Measurements from ENCODE around the gene MARCKSL1.

The MARCKSL1 gene

DNA sequence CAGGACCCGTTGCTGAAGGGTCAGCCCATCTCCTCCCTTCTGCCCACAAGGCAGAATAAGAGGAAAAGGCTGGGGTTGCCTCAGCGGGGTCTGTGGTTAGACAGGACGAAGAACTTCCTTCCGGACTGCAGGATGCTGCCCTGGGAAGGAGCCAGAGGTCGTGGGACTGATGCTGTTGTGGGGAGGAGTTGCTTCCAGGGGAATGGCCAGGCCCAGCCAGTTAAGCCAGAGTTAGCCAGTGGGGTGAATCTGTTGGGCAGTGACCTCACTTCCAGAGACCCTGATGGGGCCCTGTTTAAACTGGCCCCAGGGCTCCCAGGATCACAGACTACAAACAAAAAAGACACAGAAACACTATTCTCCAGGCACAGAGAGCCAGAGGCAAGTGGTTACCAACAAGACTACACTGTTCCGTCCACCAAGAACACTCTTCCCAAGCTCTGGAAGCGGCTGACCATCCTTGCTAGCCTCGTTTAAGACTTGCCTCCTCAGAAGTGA is 13.2 kb upstream of the MARCKSL1 start:
- Histone ChIP-seq H3K27ac (no peak overlapping the region), H3K36me3 (ENCODE audit: insufficient read depth, low read length) (no peaks in the 10 kb centered on the region), H3K4me3 (no peak overlapping the region), H3K9me3 (ENCODE audit: low read depth, low read length) (peaks cover 3% of the 10 kb centered on the region; the same call in 1 of the 2 replicates), H3K9ac (ENCODE audit: insufficient read length) (no peak overlapping the region)
- no peak for DNase-seq (ENCODE audit: low read depth, low spot score)
- no peak for TF ChIP-seq POLR2AphosphoS5 (IDR thresholded peaks at IDR 0.05; ENCODE audit: borderline replicate concordance, low read depth, low read length)
- no peak for TF ChIP-seq FOXP2 (optimal IDR thresholded peaks at IDR 0.05; ENCODE audit: control extremely low read depth, extremely low read length, insufficient read depth)
- TF ChIP-seq EZH2 (IDR thresholded peaks at IDR 0.05), result no peak

DNA sequence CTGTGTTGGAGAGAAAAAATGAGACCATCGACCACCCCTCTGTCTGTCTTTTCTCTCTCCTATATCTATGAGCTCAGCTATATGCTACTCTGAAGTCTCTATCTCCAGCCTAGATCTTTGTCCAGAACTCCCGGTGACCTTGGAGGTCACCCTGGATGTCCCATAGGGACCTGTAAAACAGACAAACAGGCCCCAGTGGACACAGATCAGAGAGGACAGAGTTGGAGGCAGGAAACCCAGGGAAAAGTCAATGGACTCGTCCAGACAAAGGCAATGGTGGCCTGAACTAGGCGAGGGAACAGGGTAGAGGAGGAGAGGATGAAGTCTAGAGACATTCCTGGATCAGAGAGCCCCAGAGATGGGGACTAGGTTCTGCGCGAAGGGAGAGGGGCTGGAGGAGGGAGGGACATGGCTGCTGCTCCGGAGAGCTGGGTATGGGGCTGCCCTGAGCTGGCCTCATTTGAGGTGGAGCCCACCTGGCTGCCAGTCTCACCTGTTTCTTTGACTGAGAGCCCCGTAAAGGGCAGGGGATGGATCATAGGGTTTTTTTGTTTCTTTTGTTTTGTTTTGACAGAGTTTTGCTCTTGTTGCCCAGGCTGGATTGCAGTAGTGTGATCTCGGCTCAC is 10.6 kb upstream of the MARCKSL1 start:
- Histone ChIP-seq H3K27ac (no peak overlapping the region), H3K9me3 (ENCODE audit: low read depth, low read length) (peaks cover 3% of the 10 kb centered on the region; the same call in 1 of the 2 replicates), H3K9ac (ENCODE audit: insufficient read length) (no peak overlapping the region), H3K4me3 (no peak overlapping the region), H3K36me3 (ENCODE audit: insufficient read depth, low read length) (no peaks in the 10 kb centered on the region)
- no peak for DNase-seq (ENCODE audit: low read depth, low spot score)
- no peak for TF ChIP-seq FOXP2 (optimal IDR thresholded peaks at IDR 0.05; ENCODE audit: control extremely low read depth, extremely low read length, insufficient read depth)
- no peak for TF ChIP-seq EZH2 (IDR thresholded peaks at IDR 0.05)
- no peak for TF ChIP-seq POLR2AphosphoS5 (IDR thresholded peaks at IDR 0.05; ENCODE audit: borderline replicate concordance, low read depth, low read length)

DNA sequence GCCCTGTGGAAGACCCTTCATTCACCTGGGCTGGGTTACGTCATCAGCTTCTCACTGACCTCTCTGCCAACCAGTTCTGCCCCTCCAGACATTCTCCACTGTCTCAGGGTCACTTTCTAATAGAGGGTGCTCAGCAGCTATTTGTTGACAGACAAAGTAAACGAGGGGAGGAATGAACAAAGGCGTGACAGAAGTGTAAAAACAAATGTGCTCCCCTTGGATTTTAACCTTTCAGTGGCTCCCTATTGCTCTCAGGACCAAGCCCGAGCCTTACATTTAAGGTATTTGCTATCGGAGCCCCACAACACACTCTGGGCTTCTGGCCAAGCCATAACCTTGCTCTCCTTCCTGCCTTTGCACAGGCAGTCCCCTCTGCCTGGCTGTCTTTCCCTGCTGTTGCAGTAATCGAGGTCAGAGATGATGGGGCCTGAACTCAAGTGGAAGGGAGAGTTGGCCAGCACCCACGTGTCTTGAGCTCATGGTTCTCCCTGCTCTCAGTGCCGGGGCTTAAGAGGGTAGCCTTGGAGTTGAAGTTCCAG is 9.3 kb upstream of the MARCKSL1 start:
- H3K27ac ChIP-seq, result no peak overlapping the region
- no peak overlapping the region for H3K4me3 ChIP-seq
- no peaks in the 10 kb centered on the region for H3K9me3 ChIP-seq (ENCODE audit: low read depth, low read length)
- no peak overlapping the region for H3K9ac ChIP-seq (ENCODE audit: insufficient read length)
- DNase-seq (ENCODE audit: low read depth, low spot score), result no peak
- H3K36me3 ChIP-seq (ENCODE audit: insufficient read depth, low read length), result no peaks in the 10 kb centered on the region
- no peak for TF ChIP-seq EZH2 (IDR thresholded peaks at IDR 0.05)
- TF ChIP-seq POLR2AphosphoS5 (IDR thresholded peaks at IDR 0.05; ENCODE audit: borderline replicate concordance, low read depth, low read length), result no peak
- no peak for TF ChIP-seq FOXP2 (optimal IDR thresholded peaks at IDR 0.05; ENCODE audit: control extremely low read depth, extremely low read length, insufficient read depth)

DNA sequence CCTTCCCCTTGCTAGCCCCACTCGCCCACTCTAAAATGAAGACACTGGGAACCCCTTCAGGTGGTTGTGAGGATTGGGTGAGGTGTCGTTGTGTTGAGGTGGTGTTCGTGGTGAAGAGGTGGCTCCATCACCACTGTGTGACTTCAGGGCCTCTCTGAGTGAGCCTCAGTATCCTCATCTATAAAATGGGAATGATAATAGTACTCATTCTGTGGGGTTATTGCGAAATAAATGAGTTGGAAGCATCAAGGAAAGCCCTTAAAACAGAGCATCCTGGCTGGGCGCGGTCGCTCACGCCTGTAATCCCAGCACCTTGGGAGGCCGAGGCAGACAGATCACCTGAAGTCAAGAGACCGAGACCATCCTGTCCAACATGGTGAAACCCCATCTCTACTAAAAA is 6.7 kb upstream of the MARCKSL1 start:
- Histone ChIP-seq H3K27ac (no peak overlapping the region), H3K36me3 (ENCODE audit: insufficient read depth, low read length) (no peaks in the 10 kb centered on the region), H3K9me3 (ENCODE audit: low read depth, low read length) (no peaks in the 10 kb centered on the region), H3K4me3 (no peak overlapping the region), H3K9ac (ENCODE audit: insufficient read length) (no peak overlapping the region)
- TF ChIP-seq POLR2AphosphoS5 (IDR thresholded peaks at IDR 0.05; ENCODE audit: borderline replicate concordance, low read depth, low read length), result no peak
- DNase-seq (ENCODE audit: low read depth, low spot score), result no peak

DNA sequence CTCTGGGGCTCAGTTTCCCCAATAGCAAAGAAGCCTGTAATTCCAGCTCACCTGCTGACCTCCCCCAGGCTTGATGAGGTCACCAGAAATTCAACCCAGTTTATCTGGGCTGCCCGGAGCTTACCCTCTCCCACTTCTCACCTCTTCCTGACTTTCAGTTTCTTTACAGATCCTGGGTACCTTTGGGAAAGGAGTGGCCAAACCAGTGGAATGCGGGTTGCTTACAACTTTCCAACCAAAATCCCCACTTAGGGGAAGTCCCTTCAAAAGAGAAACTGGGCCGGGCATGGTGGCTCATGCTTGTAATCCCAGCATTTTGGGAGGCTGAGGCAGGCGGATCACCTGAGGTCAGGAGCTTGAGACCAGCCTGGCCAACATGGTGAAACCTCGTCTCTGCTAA is 5.9 kb upstream of the MARCKSL1 start:
- H3K36me3 ChIP-seq (ENCODE audit: insufficient read depth, low read length), result no peaks in the 10 kb centered on the region
- H3K4me3 ChIP-seq, result no peak overlapping the region
- no peaks in the 10 kb centered on the region for H3K9me3 ChIP-seq (ENCODE audit: low read depth, low read length)
- no peak overlapping the region for H3K9ac ChIP-seq (ENCODE audit: insufficient read length)
- TF ChIP-seq FOXP2 (optimal IDR thresholded peaks at IDR 0.05; ENCODE audit: control extremely low read depth, extremely low read length, insufficient read depth), result no peak
- no peak for TF ChIP-seq EZH2 (IDR thresholded peaks at IDR 0.05)
- TF ChIP-seq POLR2AphosphoS5 (IDR thresholded peaks at IDR 0.05; ENCODE audit: borderline replicate concordance, low read depth, low read length), result no peak
- DNase-seq (ENCODE audit: low read depth, low spot score), result no peak
- H3K27ac ChIP-seq, result no peak overlapping the region

DNA sequence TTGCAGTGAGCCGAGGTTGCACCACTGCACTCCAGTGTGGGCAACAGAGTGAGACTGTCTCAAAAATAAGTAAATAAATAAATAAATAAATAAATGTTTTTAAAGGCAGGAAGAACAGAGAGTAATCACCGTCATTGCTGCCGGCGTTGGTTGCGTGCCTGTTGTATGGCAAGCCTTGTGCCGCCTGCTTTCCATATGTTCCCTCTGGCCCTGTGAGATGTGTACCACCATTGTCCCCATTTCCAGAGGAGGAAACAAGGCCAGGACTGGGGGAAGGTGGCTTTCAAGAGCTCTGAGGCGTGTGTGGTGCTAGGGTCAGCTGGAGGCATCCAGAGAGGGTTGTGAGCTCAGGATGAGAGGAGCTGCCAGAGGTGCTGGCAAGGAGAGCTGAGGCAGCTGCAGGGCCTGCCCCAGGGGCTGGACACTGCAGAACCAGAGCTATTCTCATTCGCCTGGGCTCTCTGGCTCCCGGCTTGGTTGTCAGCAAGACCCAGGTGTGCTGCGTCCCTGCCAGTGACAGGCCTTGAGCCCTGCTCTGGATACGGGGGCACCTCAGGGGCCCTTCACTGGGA is 5.2 kb upstream of the MARCKSL1 start:
- no peaks in the 10 kb centered on the region for H3K9me3 ChIP-seq (ENCODE audit: low read depth, low read length)
- no peak for DNase-seq (ENCODE audit: low read depth, low spot score)
- H3K4me3 ChIP-seq, result no peak overlapping the region
- H3K36me3 ChIP-seq (ENCODE audit: insufficient read depth, low read length), result no peaks in the 10 kb centered on the region
- H3K9ac ChIP-seq (ENCODE audit: insufficient read length), result no peak overlapping the region
- H3K27ac ChIP-seq, result no peak overlapping the region
- no peak for TF ChIP-seq FOXP2 (optimal IDR thresholded peaks at IDR 0.05; ENCODE audit: control extremely low read depth, extremely low read length, insufficient read depth)

DNA sequence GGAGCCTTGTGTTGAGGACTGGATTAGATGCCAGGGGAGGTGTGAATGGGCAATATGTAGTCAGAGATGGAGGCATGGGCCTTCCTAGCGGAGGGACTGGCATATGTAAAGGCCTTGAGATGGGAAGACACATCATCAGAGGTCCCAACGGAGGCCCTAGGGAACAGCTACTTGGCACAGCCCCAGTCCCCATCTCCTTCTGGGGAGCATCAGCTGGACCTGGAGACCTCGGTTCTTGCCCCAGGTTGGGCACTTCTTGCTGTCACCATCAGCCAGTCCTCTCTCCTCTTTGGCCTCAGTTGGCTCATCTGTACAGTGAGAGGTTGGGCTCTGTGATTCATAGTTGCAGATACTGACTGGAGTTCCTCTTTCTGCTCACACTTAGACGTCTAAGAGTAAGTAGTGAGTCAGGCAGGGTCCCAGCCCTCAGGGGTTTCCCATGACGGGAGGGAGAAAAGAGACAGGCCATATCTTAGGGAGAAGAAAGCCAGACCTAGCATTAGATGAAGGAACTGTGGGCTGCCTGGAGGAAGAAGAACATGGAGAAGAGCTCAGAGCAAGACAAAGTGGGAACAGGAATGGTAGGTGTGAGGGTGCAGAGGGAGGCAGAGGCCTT is 3.4 kb upstream of the MARCKSL1 start:
- peaks cover 6% of the 10 kb centered on the region for H3K36me3 ChIP-seq (ENCODE audit: insufficient read depth, low read length)
- DNase-seq (ENCODE audit: low read depth, low spot score), result no peak
- H3K9me3 ChIP-seq (ENCODE audit: low read depth, low read length), result no peaks in the 10 kb centered on the region
- no peak overlapping the region for H3K9ac ChIP-seq (ENCODE audit: insufficient read length)
- H3K27ac ChIP-seq, result no peak overlapping the region
- TF ChIP-seq FOXP2 (optimal IDR thresholded peaks at IDR 0.05; ENCODE audit: control extremely low read depth, extremely low read length, insufficient read depth) (no peak), POLR2AphosphoS5 (IDR thresholded peaks at IDR 0.05; ENCODE audit: borderline replicate concordance, low read depth, low read length) (no peak), EZH2 (IDR thresholded peaks at IDR 0.05) (no peak)
- no peak overlapping the region for H3K4me3 ChIP-seq

DNA sequence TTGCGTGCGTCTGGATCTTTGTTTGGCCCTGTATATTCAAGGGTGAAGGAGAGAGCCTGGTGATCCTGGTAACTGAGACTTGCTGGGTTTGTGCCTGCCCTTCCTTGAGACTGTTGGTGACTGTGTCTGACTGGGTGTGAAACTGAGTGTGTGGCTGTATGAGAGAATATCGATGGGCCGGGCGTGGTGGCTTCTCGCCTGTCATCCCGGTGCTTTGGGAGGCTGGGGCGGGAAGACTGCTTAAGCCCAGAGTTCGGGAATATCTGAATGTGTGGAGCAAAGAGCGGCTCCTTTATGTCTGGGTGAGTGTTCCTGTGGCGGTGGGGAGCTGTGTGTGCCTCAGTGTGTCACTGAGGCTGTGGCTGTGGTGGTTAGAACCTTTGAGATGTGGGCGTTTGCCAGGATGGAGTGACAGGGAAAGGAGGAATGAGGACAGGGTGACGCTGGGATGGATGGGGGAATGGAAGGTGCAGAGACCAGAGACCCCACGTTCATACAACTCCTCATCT is 2.7 kb upstream of the MARCKSL1 start:
- Histone ChIP-seq H3K9me3 (ENCODE audit: low read depth, low read length) (no peaks in the 10 kb centered on the region), H3K4me3 (no peak overlapping the region), H3K9ac (ENCODE audit: insufficient read length) (no peak overlapping the region), H3K27ac (no peak overlapping the region), H3K36me3 (ENCODE audit: insufficient read depth, low read length) (peaks cover 14% of the 10 kb centered on the region)
- DNase-seq (ENCODE audit: low read depth, low spot score), result no peak
- TF ChIP-seq FOXP2 (optimal IDR thresholded peaks at IDR 0.05; ENCODE audit: control extremely low read depth, extremely low read length, insufficient read depth), result no peak
- TF ChIP-seq EZH2 (IDR thresholded peaks at IDR 0.05), result no peak
- TF ChIP-seq POLR2AphosphoS5 (IDR thresholded peaks at IDR 0.05; ENCODE audit: borderline replicate concordance, low read depth, low read length), result no peak

Data from SK-N-MC (cell line).